ENCODE measurements around the gene ENPP6. TPM values are rescaled to one million over a fixed set of nuclear protein-coding genes. Genes with fewer than 3 reads are reported as not detected.

The ENPP6 gene
- total RNA-seq: 1 to 10 TPM; 4.1 to 4.2 TPM

GRCh38 chr4:184217634-184218033 is at the start of gene ENPP6:
ENPP6 (minus strand) TSS chr4:184217873; CDS start chr4:184217819, 54 bp downstream.

